AG09309 (cell line): ENCODE measurements around the gene FPR2.
A peak's percentile ranks its signal among the peaks of the same experiment; 100 is the strongest.

ENCODE experiments used
- DNase-seq: peaks from one replicate; pipeline ENCODE4 v3.0.0-alpha.2; 2010; ENCODE audit warnings: low read depth
- H3K4me3 ChIP-seq: 2 replicates; pipeline ENCODE4 v1.5.1; 2011; ENCODE audit warnings: mild to moderate bottlenecking, low read depth, low read length, moderate library complexity; ENCODE audit not compliant: control insufficient read depth
- TF ChIP-seq, protein P1 (sequence below): IDR thresholded peaks from 2 replicates; pipeline ENCODE4 v1.5.1; 2011; ENCODE audit warnings: mild to moderate bottlenecking, low read depth, low read length, inconsistent platforms; ENCODE audit not compliant: insufficient read depth, control insufficient read depth; ENCODE audit errors: missing control alignments

The FPR2 gene

GRCh38 chr19:51808333-51808986 lies 47.5 kb downstream of the FPR2 start:
- TF ChIP-seq, protein P1, sequence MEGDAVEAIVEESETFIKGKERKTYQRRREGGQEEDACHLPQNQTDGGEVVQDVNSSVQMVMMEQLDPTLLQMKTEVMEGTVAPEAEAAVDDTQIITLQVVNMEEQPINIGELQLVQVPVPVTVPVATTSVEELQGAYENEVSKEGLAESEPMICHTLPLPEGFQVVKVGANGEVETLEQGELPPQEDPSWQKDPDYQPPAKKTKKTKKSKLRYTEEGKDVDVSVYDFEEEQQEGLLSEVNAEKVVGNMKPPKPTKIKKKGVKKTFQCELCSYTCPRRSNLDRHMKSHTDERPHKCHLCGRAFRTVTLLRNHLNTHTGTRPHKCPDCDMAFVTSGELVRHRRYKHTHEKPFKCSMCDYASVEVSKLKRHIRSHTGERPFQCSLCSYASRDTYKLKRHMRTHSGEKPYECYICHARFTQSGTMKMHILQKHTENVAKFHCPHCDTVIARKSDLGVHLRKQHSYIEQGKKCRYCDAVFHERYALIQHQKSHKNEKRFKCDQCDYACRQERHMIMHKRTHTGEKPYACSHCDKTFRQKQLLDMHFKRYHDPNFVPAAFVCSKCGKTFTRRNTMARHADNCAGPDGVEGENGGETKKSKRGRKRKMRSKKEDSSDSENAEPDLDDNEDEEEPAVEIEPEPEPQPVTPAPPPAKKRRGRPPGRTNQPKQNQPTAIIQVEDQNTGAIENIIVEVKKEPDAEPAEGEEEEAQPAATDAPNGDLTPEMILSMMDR, result peak; percentile 42
- peak; percentile 62 for DNase-seq
- no peak overlapping the region for H3K4me3 ChIP-seq

DNA sequence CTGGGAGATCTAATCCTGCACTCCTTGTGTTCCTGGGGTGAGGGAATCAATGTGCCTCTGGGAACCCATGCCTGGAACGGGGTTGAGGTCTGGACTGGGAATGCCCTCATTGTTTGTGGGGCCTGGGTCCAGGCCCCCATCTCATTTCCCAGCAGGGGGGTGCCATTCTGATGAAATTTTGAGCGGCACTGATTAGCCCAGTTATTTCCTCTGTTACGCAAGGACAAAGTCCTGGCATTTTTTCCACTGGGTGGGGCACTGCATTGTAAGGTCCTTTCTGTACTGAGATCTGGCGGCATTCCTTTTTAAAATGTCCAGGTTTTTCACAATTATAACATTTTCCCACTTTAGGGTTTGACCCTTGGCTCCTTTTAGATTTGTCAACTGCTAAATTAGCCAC lies 48.8 kb downstream of the FPR2 start:
- DNase-seq, result no peak
- H3K4me3 ChIP-seq, result no peak overlapping the region
- TF ChIP-seq, protein P1, result no peak

DNA sequence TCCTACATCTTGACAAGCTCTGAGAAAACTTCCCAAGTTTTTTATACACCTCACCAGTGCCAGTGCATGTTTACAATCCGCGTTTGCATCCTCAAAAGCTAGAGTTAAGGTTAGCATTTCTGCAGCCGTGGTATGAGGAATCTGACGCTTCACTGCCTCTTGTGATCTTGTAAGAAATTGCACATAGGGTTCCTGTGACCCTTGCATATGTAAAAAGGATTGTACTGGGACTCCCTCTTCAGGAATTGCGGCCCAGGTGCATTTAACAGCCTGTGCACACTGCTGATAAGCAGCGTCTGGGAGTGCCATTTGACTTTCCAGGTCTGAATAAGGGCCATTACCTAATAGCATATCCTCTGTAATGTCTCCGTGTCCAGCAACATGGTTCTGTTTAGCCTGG lies 49.2 kb downstream of the FPR2 start:
- H3K4me3 ChIP-seq, result no peak overlapping the region
- DNase-seq, result no peak
- TF ChIP-seq, protein P1, result peak; percentile 36

GRCh38 chr19:51811344-51811743 lies 50.4 kb downstream of the FPR2 start:
- H3K4me3 ChIP-seq, result no peak overlapping the region
- TF ChIP-seq, protein P1, result no peak
- no peak for DNase-seq

DNA sequence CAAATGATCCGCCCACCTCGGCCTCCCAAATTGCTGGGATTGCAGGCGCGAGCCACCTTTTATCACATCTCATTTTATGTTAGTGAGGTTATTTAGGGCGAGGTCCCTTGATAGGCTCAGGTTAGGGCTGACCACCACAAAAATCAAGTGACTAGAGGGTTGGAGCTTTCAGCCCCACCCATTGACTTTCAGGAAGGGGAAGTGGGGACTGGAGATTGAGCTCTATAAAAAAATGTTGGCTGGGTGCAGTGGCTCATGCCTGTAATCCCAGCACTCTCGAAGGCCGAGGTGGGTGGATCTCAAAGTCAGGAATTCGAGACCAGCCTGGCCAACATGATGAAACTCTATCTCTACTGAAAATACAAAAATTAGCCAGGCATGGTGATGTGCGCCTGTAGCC lies 54.1 kb downstream of the FPR2 start:
- TF ChIP-seq, protein P1, result no peak
- DNase-seq, result no peak
- H3K4me3 ChIP-seq, result no peak overlapping the region

DNA sequence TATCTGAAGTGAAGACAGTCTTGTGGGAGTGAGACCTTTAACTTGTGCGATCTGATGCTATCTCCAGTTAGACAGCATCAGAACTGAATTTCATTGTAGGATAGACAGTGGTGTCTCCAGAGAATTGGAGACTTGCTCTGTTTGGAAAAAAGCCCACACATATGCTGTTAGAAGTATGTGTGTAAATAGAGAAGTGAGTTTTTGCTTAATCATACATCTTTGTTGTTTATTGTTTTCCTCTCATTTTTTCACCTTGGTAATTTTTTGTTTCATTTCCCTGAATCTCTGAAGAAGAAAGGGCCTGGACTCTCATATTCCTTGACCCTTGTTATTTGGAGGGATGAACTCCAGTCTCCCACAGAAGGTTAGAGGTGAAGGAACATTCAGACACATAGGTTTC lies 55.7 kb downstream of the FPR2 start:
- no peak overlapping the region for H3K4me3 ChIP-seq
- DNase-seq, result no peak
- TF ChIP-seq, protein P1, result no peak

DNA sequence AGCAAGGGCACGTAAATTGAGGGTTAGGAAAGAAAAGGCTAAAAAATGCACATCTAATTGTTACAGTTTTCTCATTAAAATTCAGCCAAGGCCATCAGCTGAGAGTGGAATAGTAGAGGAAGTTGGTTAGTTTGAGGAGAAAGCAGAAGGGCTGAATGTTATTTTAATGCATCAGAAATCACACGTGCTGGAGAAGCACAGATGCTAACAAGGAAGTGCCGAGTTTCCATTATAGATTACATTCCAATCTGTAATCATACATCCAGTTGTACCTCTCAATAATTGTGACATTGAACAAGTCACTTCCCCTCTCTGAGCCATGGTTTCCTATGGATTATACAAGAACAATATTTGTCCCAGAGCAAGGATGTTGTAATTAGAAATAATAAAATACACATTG lies 59.0 kb downstream of the FPR2 start:
- H3K4me3 ChIP-seq, result no peak overlapping the region

More for the DNA sequence above, 59.0 kb downstream of the FPR2 start:
- TF ChIP-seq, protein P1, result no peak
- no peak for DNase-seq
